Stimulated activated CD8-positive, alpha-beta memory T cell treated with anti-CD3 and anti-CD28 coated beads, Interleukin-2, amount 100 ng/mL, for 1 hour (primary cell): ENCODE data around the gene ABCD1.

Experiments used
- DNase-seq, 2 donors: peaks; one replicate each; pipeline ENCODE4 v3.0.0-alpha.2; 2020; ENCODE audit warnings: low read depth in 2 of 2

ABCD1 gene

DNA sequence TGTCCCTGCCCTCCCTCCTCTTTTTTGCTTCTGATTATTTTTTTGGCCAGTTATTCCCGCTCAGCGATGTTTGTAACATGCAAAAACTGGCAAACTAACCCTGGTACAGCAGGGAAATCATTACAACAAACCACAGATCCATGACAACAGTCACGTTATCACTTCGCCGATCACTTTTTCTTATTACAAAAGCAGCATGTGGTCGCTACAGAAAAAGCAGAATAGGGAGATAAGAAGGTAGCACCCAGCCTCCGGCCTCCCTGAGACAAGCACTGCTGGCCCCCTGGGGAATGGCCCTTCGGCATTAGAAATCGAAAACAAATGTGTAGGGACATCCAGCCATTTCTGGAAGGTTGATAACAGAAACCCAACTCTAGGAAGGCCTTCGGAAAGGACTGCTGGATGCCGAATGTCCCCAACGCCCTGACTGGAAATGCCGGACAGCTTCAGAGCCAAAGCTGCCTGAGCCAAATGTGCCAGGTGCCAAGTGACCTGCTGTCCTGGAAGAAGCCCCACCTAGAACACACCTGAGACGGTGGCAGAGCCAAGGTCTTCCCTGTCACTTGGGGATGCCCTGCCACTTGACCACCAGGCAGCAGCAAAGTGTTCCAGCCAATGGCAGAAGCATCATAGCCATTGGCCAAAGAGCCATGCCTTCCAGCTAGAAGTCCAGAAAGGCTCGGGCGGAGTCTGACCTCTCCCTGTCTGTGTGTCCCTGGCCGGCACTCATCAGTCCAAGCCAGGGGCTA, 66.6 kb downstream of the ABCD1 start:
- DNase-seq, result no peak

DNA sequence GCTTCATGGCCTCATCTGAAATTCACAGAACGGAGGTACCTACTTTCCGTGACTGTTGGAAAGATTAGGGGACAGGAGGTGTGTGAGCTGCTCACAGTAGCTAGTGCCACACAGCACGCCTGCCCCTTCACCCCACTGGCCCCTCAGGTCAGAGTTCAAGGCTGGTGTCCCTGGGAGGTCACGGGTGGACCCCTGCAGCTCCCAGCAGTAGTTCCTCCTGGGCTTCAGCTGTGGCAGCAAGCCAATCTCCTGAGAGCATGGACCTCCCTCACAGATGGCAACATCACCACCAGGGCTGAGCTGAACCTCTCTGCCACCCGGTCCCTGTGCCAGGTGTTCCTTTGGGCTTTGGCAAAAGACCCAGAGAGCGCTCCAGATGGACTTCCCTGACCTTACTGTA, 67.7 kb downstream of the ABCD1 start:
- DNase-seq, result no peak

DNA sequence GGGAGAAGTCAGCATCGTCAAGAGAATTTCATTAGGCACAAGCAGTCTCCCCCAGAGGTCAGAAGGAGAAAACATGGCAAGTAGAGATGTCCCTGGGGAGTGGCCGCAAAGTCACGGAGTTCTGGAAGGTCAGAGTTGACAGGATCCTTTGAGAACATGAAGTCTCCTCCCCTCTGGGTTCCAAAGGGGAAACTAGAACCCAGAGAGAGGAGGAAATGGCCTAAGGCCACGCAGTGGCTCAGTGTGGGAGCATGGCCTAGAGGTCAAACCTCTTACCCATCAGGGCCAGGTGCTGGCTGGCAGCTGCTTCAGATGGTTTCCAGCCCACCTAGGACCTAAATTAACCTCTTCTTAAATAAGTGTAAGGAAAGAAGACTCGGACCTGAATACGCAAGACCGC, 68.6 kb downstream of the ABCD1 start:
- no peak for DNase-seq
